GM18519 (cell line): ENCODE results near the gene PSMC6.
A peak's percentile ranks its signal among the peaks of the same experiment; 100 is the strongest.

Experiments used
- ATAC-seq: cut with Tn5 transposase; IDR thresholded peaks from one replicate; pipeline ENCODE4 v1.9.1; 2021; ENCODE audit warnings: mild to moderate bottlenecking, moderate library complexity; ENCODE audit not compliant: unreplicated experiment, low FRiP score

Gene PSMC6

DNA sequence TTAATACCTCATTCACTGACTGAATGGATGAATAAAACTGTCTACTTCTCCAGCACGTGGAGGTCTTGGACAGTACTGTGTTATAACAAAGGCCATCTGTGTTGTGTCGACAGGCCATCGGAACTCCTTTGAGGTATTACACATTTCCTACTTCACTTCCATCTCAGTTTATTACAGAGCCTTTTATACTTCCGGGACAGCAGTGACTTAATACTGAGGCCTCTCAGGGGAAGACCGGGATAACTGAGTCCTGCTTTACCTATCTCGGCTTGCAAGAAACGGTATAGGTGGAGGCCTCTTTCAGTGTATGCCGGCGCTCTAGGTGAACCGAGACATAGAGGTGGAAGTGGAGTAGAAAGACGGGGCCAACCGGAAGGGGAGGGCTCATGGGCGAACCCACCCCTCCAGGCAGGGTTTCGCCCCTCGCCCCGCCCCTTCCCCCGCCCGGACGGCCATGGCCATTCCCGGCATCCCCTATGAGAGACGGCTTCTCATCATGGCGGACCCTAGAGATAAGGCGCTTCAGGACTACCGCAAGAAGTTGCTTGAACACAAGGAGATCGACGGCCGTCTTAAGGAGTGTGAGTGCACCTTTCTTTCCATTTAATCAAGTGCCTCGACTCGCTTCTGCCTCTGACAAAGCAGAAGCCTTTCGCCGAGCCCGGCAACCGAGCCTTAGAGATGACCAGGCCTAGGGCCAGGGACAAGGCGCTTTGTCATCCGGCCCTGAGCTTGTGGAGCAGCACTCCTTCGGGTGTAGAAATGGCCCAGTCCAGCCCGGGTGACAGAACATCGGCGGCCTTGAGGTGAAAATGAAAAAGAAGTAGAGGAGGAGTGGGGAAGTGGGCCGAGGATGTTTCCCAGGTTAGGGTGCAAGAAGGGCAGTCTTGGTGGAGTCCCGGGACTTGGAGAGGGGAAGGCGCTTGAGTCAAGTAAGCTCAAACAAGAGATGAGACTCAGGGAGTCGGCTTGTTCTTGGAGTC, at the start of gene PSMC6:
PSMC6 (plus strand) TSS at position 477 of the 983 bp plus-strand sequence; CDS start at position 497, 20 bp downstream.
- ATAC-seq: peak; percentile 93

DNA sequence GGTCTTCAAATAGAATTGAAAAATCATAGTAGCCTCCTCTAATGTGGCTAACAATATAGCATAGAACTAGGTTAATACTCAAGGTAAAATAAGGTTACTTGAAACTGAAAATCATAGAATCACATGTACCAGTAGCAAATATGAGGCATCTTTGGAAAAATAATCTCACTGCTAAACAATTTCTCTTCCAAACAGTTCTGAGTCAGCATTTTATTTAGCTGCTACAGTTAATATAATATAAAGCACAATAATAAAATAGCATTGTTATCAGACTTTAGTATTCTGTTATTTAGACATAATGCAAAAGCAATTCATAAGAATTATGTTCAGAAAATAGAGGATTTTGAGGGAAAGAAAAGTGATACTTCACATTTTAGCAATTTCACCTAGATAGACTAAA, 46.7 kb upstream of the PSMC6 start:
- ATAC-seq: no peak

DNA sequence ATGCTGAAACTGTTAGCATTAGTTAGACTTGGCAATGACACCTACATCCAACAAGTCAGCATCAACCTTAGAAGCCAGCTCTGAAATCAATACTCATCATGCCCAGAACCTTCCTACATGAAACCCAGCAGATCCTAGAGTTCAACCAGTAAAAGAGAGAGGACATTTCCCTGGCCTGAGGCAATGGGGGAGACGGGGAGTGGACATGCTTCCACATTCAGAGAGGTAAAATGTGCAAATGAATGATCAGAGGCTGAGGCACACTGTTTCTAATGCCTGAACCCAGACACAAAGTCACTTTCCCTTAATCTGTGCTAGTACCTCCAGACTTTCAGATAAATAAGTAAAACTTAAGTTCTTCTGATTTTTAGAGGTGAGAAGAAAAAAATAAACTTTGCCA, 46.2 kb upstream of the PSMC6 start:
- ATAC-seq: no peak

DNA sequence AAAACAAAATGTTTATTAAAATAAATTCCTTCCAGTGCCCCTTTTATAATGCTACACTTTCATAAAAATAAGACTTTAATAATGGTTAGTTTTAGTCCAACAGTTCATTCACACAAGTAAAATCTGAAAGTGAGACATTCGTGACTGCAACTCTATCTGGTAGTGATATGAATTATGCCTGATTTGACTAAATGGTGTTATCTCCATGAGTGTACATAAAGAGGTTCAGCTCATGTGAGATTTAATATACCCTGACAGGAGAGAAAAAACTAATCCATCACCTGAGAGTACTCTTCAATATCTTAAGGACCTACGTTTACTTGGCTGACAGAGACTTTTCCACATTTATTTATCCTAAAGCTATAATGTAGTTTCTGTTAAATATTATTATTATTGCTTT, 45.7 kb upstream of the PSMC6 start:
- no peak for ATAC-seq

GRCh38 chr14:52663850-52664249, 43.1 kb upstream of the PSMC6 start:
- ATAC-seq: no peak

DNA sequence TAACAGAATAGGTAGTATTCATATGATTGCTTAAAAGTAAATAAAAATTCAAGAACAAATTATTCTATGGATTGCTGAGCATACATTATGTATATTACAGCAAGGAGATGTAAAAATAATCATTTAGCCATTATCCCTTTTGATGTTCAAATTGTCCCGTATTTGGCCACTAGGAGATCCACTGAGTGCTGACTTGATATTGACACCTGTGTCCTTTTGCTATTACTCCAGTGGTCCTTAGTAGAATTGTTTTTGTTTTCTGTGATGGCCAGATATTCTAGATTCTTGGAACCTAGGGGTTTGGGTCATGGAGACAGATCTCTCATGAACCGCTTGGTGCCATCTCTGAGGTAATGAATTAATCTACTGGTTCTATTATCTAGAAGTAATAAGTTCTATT, 28.4 kb upstream of the PSMC6 start:
- ATAC-seq: no peak

DNA sequence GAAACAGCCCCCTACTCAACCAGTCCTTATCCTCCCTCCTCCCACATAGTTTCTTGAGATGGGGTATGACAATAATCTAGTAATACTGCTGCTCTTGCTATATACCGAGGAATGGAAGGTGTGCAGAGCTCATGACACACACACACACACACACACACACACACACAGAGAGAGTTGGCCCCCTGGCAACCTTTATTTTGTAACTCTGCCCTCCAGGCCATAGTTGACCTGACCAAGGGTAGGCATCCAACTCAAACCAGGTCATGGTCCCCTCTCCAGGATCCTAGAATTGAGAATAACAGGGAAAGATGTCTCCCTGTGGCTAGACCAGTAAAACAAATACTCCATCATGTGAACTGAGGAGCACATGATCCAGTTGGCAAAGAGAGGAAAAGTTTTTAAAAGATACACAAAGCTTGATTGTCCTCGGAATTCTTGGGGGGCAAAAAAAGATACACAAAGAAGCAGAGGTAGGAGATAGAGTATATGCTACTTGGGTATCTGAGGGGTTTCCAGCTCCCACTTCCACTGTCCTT, 22.9 kb upstream of the PSMC6 start:
- no peak for ATAC-seq

- no peak for ATAC-seq
Measured at GRCh38 chr14:52686176-52686575, 20.8 kb upstream of the PSMC6 start.

DNA sequence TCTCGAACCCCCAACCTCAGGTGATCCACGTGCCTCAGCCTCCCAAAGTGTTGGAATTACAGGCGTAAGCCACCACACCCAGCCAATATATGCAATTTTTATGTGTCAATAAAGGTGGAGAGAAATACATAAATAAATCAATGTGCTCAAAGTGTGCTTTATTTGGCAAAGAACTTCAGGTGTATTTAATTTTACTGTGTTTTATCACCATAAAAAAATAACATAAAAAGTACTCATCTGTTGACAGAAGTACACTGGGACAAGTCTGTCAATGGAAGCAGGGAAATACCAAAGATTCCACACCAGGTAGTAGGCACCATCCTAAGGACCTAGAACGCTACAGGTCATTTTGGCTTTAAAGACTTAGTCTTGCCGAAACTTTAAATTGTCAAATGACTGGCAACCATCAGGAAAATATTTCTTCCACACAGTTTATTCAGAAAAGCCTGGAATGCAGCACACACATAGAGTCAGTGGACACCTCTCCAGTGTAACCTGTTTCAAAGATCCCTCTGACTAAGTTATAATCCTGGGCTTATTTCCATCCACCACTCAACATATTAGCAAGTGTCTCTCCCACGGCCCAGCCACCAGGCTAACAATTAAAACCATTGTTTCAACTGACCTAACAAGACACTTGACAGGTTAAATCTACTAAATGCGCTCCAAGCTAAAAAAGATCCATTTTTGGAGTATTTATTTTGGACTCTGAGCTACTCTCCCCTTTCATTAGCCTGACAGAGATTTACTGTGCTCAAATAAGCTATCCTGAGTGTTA, 15.8 kb upstream of the PSMC6 start:
- no peak for ATAC-seq

- no peak for ATAC-seq
Measured at GRCh38 chr14:52692248-52692962, 14.6 kb upstream of the PSMC6 start.

DNA sequence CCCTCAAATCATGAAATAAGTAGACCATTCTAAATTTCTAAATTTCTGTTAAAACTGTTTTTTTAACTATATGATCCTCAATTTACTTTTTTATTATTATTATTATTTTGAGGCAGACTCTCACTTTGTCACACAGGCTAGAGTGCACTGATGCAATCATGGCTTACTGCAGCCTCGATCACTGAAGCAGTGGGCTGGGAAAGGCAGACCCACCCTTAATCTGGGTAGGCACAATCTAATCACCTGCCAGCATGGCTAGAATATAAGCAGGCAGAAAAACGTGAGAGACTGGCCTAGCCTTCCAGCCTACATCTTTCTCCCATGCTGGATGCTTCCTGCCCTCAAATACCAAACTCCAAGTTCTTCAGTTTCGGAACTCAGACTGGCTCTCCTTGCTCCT, 14.0 kb upstream of the PSMC6 start:
- no peak for ATAC-seq

- no peak for ATAC-seq
Measured at GRCh38 chr14:52693532-52693931, 13.5 kb upstream of the PSMC6 start.

- ATAC-seq: peak; percentile 40
Measured at GRCh38 chr14:52694761-52695480, 12.1 kb upstream of the PSMC6 start.

DNA sequence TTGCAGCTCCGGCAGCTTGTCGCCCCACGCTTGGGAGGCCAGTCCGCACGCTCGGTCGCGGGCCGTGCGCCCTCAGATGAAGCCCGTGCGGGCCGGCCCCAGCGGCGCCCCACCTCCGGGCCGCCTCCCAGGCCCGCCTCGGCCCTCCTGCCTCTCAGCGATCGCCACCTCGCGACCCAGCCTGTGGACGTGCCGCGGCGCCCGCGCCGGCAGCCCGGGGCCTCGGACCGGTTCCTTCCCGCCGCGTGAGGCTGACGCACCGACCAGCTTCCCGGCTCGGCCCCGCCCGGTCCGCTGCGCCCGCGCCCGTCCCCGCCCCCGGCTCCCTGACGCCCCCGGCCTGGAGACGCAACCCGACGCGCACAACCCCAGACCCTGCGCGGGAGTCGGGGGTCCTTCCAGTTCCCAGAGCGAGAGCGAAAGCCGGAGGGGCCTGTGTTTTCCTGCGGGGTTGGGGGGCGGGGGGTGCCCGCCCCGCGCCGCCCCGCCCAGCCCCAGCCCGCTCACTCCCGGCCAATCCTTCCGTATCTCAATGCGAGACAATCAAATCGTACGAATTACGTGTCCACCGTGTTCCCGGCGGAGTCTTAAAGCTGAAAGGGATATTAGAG, 11.4 kb upstream of the PSMC6 start, which contains the start of gene ERO1A:
ERO1A (minus strand) TSS at position 78 of the 611 bp plus-strand sequence; CDS start at position 1, 77 bp downstream.
- peak; percentile 45 for ATAC-seq

DNA sequence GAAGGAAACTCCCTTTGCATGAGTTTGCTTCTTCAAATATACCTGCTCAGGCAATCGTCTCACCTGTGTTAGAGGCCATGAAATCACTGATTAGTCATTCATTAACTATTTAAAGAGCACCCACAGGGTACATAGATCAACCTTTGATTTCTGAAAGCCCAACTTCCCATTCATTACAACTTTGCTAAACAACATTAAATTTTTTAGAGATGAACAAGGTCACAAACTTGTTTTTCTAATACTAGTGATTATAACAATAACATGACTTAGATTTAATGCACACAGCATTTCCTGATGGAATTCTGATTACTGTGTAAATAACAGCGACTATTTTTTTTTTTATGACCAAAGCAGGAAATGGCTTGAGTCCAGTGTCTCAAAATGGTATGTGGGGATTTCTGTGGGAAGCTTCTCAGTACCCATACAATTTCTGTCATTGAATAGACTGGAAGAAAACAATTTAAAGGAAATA, 6.3 kb upstream of the PSMC6 start:
- no peak for ATAC-seq

DNA sequence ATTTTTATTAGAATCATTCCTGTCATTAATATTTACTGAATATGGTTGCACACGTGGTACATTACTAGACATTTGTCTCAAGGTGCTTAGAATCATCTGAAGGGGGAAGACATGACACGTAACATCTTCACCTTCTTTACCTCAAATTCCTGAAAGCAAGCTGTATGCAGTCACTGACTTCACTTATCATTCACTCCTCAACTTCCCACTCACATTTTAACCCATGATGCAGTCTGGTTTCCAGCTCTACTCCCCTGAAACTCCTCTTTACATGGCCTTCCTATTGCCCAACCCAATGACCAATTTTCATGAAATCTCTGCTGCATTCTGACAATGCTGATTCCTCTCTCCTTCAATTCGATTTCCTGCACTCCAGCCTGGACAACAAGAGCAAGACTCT, 5.8 kb upstream of the PSMC6 start:
- no peak for ATAC-seq

DNA sequence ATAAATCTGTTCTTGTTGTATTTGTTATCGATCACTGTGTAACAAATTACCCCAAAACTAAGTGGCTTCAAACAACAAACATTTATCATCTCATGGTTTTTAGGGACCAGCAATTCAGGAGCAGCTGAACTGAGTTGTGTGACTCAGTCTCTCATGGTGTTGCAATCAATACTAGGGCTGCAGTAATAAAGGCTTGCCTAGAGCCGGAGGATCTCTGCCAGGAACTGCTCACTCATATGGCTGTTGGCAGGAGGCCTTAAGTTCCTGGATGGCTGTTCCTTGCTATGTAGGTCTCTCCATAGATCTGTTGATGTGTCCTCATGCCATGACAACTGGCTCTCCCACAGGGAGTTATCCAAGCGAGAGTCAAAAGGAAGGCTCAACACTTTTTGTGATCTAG, 3.8 kb upstream of the PSMC6 start:
- no peak for ATAC-seq

DNA sequence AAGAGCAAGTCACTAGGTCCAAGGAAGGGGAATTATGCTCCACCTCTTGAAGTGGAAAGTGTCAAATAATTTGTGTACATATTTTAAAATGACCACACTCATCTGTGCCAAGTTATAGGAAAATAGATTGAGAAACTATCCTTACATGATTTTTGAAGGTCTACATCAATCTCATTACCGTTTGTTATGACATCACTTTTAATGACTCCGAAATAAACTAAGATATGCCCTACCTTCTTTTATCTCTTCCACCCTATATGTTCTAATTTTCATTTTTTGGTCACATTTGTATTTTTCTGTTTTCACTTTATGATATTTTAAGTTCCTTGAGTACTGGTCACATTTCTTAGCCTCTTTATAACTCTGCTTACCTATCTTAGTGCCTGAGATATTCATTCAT, 3.3 kb upstream of the PSMC6 start:
- no peak for ATAC-seq

GRCh38 chr14:52706286-52706685, 714 bp upstream of the PSMC6 start:
- no peak for ATAC-seq
